Endodermal cell (in vitro differentiated cells): Measurements from ENCODE around the gene KCNIP4. TPM values are rescaled to one million over a fixed set of nuclear protein-coding genes. Genes with fewer than 3 reads are reported as not detected.

Experiments
- DNase-seq: peaks from one replicate; pipeline ENCODE4 v3.0.0-alpha.2; 2017
- H3K27ac ChIP-seq: 2 replicates; pipeline ENCODE4 v1.5.1; 2013; ENCODE audit warnings: mild to moderate bottlenecking, low read depth, low read length, moderate library complexity
- H3K27me3 ChIP-seq: 2 replicates; pipeline ENCODE4 v1.6.1; 2013; ENCODE audit warnings: mild to moderate bottlenecking, low read length, moderate library complexity; ENCODE audit not compliant: insufficient read depth, control insufficient read depth, poor library complexity, severe bottlenecking
- H3K36me3 ChIP-seq: 2 replicates; pipeline ENCODE4 v1.7.0; 2013; ENCODE audit warnings: mild to moderate bottlenecking, low read length, moderate library complexity; ENCODE audit not compliant: control insufficient read depth, insufficient read depth
- H3K4me1 ChIP-seq: one replicate; pipeline ENCODE4 v1.7.0; 2013; ENCODE audit warnings: low read length; ENCODE audit not compliant: control insufficient read depth, insufficient read depth
- H3K4me3 ChIP-seq: 2 replicates; pipeline ENCODE4 v1.5.1; 2013; ENCODE audit warnings: mild to moderate bottlenecking, low read length, moderate library complexity
- H3K9ac ChIP-seq: 2 replicates; pipeline ENCODE4 v1.6.1; 2013; ENCODE audit warnings: mild to moderate bottlenecking, low read length, moderate library complexity; ENCODE audit not compliant: poor library complexity, severe bottlenecking; ENCODE audit errors: extremely low read depth
- H3K9me3 ChIP-seq: 2 replicates; pipeline ENCODE4 v1.6.1; 2013; ENCODE audit warnings: mild to moderate bottlenecking, low read length, moderate library complexity; ENCODE audit not compliant: control insufficient read depth
- H3K27ac Mint-ChIP-seq: 2 replicates; pipeline ENCODE4 v1.8.0; 2020; ENCODE audit warnings: mixed read lengths
- H3K27me3 Mint-ChIP-seq: 2 replicates; pipeline ENCODE4 v1.8.0; 2021; ENCODE audit warnings: mild to moderate bottlenecking, mixed read lengths; ENCODE audit not compliant: insufficient read depth
- H3K36me3 Mint-ChIP-seq: 2 replicates; pipeline ENCODE4 v1.8.0; 2020; ENCODE audit warnings: low read depth, mixed read lengths
- H3K4me1 Mint-ChIP-seq: 2 replicates; pipeline ENCODE4 v1.8.0; 2020; ENCODE audit warnings: mixed read lengths
- H3K4me3 Mint-ChIP-seq: 2 replicates; pipeline ENCODE4 v1.8.0; 2020; ENCODE audit warnings: mild to moderate bottlenecking, moderate library complexity, mixed read lengths
- H3K9me3 Mint-ChIP-seq: 2 replicates; pipeline ENCODE4 v1.8.0; 2020; ENCODE audit warnings: mild to moderate bottlenecking, mixed read lengths
- CTCF ChIP-seq: fragments of 200-600 bp; sonication (generic); conservative IDR thresholded peaks from 2 replicates; pipeline ENCODE4 v1.5.0; 2021; ENCODE audit warnings: antibody characterized with exemption, mild to moderate bottlenecking
- WGBS, 2 experiments: methylation state at CpG; one replicate each; pipeline versions ENCODE4 v1.1.5 to v1.1.7; 2013; ENCODE audit warnings: missing lambda C conversion rate in 2 of 2, mixed read lengths in 1 of 2; ENCODE audit not compliant: insufficient coverage in 1 of 2, insufficient read length in 1 of 2; 5-methylcytosine and 5-hydroxymethylcytosine counted together
- total RNA-seq, 2 donors: library from RNA; stranded (reverse); fragmentation: NEBNext Ultra II Directional in 1 of 2; extraction: Animal tissue kit (Norgen Biotek cat#: 25700) in 1 of 2; gene quantifications; 2 replicates in 1 of 2; 3 replicates in 1 of 2; pipeline ENCODE4 v1.2.1, GENCODE V29; 2021

KCNIP4 gene
- total RNA-seq, 2 donors from 2014 or later, result not detected

- Mint-ChIP-seq H3K27ac (no peak overlapping the region), H3K4me1 (peaks cover 4% of the 10 kb centered on the region), H3K36me3 (no peaks in the 10 kb centered on the region), H3K27me3 (no peaks in the 10 kb centered on the region), H3K4me3 (no peak overlapping the region), H3K9me3 (no peaks in the 10 kb centered on the region)
- Histone ChIP-seq H3K9ac (no peak overlapping the region), H3K36me3 (no peaks in the 10 kb centered on the region), H3K27ac (no peak overlapping the region), H3K27me3 (no peaks in the 10 kb centered on the region), H3K9me3 (no peaks in the 10 kb centered on the region), H3K4me1 (no peaks in the 10 kb centered on the region), H3K4me3 (no peak overlapping the region)
- no peak for TF ChIP-seq CTCF
- DNase-seq, result no peak
These were observed 417.5 kb downstream of the KCNIP4 start for GRCh38 chr4:21531048-21531447.

- DNase-seq, result no peak
- Mint-ChIP-seq H3K36me3 (no peaks in the 10 kb centered on the region), H3K9me3 (no peaks in the 10 kb centered on the region), H3K27me3 (no peaks in the 10 kb centered on the region), H3K4me3 (no peak overlapping the region), H3K27ac (no peak overlapping the region), H3K4me1 (no peaks in the 10 kb centered on the region)
- H3K9me3 ChIP-seq, result no peaks in the 10 kb centered on the region
- H3K36me3 ChIP-seq, result no peaks in the 10 kb centered on the region
- no peak overlapping the region for H3K9ac ChIP-seq
- no peak for TF ChIP-seq CTCF
- no peaks in the 10 kb centered on the region for H3K27me3 ChIP-seq
- H3K4me1 ChIP-seq, result no peaks in the 10 kb centered on the region
- H3K4me3 ChIP-seq, result no peak overlapping the region
- 86 to 93% methylated on average over 1 of the region's 1 CpG for WGBS, 2 experiments
- H3K27ac ChIP-seq, result no peak overlapping the region
These were observed 419.4 kb downstream of the KCNIP4 start for GRCh38 chr4:21529214-21529613.

GRCh38 chr4:21522296-21522695, 426.3 kb downstream of the KCNIP4 start:
- H3K4me3 ChIP-seq, result no peak overlapping the region
- H3K27me3 ChIP-seq, result no peaks in the 10 kb centered on the region
- no peak overlapping the region for H3K27ac ChIP-seq
- Mint-ChIP-seq H3K9me3 (no peaks in the 10 kb centered on the region), H3K27ac (no peak overlapping the region), H3K4me1 (no peaks in the 10 kb centered on the region), H3K27me3 (no peaks in the 10 kb centered on the region), H3K4me3 (no peak overlapping the region), H3K36me3 (no peaks in the 10 kb centered on the region)
- H3K9ac ChIP-seq, result no peak overlapping the region
- H3K9me3 ChIP-seq, result no peaks in the 10 kb centered on the region
- H3K36me3 ChIP-seq, result no peaks in the 10 kb centered on the region
- DNase-seq, result no peak
- 71 to 93% methylated on average over 1 to 3 of the region's 3 CpGs for WGBS, 2 experiments
- TF ChIP-seq CTCF, result no peak
- H3K4me1 ChIP-seq, result no peaks in the 10 kb centered on the region
